Measurements from ENCODE around the gene PRPF40B. TPM values are rescaled to one million over a fixed set of nuclear protein-coding genes. Genes with fewer than 3 reads are reported as not detected.

PRPF40B gene
- total RNA-seq, 4 donors from 2014 or later = 3.4 to 10.1 (median 6.7) TPM

- no peak for TF ChIP-seq CTCF (IDR thresholded peaks at IDR 0.05; ENCODE audit: low read depth)
Measured at GRCh38 chr12:49612210-49612609, 11.2 kb upstream of the PRPF40B start.

- TF ChIP-seq CTCF (IDR thresholded peaks at IDR 0.05; ENCODE audit: low read depth) = no peak
Measured at GRCh38 chr12:49615725-49616124, 7.6 kb upstream of the PRPF40B start.

- TF ChIP-seq CTCF (IDR thresholded peaks at IDR 0.05; ENCODE audit: low read depth) = no peak
Measured at GRCh38 chr12:49616533-49617219, 6.7 kb upstream of the PRPF40B start.

GRCh38 chr12:49618576-49618975 lies 4.8 kb upstream of the PRPF40B start:
- TF ChIP-seq CTCF (IDR thresholded peaks at IDR 0.05; ENCODE audit: low read depth) = no peak

- no peak for TF ChIP-seq CTCF (IDR thresholded peaks at IDR 0.05; ENCODE audit: low read depth)
Measured at GRCh38 chr12:49619286-49619685, 4.1 kb upstream of the PRPF40B start.

GRCh38 chr12:49621651-49622500 lies 1.5 kb upstream of the PRPF40B start:
- no peak for TF ChIP-seq CTCF (IDR thresholded peaks at IDR 0.05; ENCODE audit: low read depth)

- no peak for TF ChIP-seq CTCF (IDR thresholded peaks at IDR 0.05; ENCODE audit: low read depth)
Measured at GRCh38 chr12:49622501-49623141, 740 bp upstream of the PRPF40B start.
